NCI-H146 treated with DMSO at 0.1 percent for 48 hours (cell line): ENCODE measurements around the gene FADS1.

Experiments used
- DNase-seq: peaks from one replicate; lab custom pipeline; 2025; ENCODE audit not compliant: unreplicated experiment; lab: John Stamatoyannopoulos, UW

FADS1 gene

DNA sequence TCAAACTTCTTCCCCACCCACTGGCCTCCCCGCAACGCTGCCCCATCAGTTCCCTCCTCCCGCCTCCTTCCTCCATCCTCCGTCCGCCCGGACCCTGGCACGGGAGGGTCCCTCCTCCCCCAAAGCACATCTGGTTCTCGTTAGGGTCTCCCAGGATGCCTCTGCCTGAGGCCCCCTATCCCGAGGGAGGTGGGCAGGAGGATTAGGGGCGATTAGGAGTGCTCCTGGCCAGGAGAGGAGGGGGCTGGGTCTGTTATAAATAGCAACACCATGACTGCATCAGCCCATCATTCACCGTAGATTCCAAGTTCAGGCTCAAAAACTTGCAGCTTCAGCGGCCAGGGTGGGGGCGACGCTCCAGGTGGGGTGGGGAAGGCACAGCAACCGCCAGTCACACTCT is 54.0 kb downstream of the FADS1 start:
- no peak for DNase-seq

DNA sequence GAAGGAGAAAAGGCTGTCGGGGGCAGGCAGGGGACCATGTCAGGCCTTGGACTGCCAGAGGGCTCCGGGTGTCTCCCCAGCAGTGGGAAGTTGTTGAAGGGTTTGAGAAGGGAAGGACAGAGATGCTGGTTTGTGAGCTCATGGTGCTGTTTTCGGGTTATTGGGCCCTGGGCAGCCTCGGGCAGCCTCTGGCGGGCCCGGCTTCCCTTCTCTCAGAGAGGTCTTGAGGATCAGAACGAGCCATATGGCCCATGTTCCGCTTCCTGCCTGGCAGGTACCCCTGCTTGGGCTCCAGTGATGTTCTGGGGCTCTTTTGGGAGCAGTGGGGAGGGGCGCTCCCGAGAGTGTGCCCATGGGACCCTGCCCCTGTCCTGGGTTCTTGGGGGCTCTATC is 54.6 kb downstream of the FADS1 start:
- DNase-seq = no peak

DNA sequence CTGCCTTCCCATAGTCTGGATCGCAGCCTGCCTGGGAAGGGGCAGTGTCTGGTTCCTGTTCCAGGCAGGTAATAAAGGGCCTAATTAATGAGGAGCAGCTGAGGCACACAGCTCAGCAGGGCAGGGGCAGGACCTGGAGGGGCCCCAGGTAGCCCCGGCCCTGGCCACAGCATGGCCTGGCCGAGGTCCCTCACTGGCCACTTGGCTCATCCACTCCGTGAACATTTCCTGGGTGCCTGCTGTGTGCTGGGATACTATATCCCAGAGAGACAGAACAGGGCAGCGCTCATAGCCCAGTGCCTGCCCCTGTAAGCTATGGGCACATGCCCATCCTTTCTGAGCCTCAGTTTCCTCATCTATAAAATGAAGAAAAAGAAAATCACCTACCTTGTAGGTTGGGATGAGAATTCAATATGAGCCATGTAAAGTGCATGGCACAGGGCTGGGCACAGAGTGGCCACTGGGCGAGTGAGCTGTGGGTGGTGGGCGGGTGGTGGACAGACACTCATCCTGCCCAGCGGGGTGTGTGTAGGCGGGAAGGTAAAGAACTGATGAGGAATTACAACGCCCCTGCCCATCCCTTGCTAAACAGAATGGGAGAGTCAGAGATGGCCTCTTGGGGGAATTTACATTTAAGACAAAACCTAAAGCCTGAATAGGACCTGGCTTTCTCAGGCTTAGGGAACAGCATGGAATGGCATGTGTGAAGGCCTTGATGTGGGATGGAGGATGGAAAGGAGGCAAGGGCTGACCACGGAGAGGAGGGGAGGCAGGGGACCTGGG is 55.2 kb downstream of the FADS1 start:
- DNase-seq = no peak

DNA sequence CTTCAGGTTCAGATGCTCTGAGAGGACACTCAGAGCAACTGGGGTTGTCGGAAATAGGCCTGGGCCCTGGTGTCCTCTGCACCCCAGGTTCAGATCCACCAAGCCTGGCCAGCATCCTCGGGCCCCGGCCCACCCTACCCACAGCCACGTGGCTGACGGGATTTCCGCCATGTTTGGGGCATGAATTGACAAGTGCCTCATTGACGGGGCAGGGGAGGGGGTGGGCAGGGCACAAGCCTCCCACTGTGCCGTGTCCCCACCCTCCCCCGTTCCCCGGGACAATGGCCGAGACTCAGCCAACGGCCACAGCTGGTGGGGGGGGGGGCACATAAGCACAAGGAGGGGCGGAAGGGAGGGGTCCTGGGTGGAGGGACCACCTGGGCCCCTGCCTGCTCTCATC is 55.9 kb downstream of the FADS1 start:
- no peak for DNase-seq

DNA sequence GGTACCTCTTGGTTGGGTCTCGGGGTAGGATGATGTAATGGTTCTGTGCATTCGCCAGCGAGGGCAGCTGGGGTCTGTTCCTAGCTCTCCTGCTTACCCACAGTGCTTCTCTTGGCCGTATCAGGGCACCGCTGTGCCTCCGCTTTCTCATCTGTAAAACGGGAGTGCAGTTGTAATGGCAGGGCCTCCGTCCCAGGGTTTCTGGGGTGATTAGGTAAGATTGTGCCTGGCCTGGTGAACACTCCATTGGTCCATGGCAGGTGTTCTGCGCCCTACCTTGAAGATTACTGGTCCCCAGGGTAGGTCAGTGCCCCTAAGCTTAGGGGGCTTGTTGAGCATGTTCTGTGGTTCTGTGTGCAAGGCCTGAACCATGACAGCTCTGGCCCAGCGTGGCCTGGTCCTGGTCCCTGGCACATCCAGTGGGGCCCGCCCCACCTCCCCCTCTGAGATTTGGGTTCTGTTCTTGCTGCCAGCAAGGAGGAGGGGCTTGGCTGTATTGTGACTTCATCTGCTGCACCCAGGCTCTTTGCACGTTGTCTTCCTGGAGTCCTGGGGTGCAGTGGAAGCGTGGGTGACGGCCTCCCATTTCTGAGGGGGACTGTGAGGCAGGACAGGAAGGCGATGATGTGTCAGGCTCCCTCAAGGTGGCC is 59.5 kb downstream of the FADS1 start:
- DNase-seq = no peak

DNA sequence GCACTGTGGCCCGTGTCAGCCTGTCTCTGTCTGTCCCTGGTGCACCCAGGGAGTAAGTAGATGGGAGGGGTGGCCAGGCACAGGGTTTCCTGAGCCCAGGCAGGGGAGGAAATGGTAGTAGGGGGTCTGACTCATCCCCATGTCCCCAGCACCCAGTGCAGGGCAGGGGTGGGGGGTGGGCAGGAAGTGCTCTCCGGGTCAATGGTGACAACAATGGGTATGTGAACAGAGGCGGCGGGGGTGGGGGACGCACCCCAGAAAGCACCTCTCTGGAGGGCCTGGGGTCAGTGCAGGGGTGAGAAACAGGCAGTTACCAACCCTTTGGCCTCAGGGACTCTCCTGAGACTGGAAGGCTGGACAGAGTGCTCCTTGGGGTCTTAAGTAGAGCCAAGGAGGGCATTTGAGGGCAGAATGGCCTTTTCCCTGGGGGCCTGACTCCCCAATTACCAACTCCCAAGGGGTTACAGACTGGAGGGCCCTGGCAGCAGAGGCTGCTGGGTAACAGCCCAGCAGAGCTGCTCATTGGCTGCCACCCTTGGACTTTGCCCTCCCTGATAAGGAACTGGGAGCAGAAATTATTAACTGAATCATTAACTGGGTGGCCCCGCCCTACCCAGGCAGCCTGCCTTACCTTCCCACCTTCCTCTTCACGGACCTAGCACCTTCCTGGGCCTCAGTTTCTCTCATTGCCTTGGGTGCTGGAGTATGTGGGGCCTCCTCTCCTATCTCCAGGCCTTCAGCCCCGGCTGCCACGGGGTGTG is 60.2 kb downstream of the FADS1 start:
- DNase-seq = no peak

DNA sequence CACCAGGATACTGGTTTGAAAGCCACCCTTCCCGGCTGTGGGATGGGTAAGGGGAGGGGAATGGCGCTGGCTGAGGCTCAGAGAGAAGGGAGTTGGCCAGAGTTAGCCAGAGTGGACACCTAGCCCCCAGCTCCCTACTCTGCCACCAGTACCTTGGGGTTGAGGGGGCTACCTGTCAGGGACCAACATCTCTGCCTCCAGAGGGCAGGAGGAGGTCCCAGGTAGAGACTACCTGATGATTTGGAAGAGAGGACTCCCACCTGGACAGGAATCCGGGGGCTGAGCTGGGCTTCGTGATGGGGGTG is 60.7 kb downstream of the FADS1 start:
- DNase-seq = no peak

DNA sequence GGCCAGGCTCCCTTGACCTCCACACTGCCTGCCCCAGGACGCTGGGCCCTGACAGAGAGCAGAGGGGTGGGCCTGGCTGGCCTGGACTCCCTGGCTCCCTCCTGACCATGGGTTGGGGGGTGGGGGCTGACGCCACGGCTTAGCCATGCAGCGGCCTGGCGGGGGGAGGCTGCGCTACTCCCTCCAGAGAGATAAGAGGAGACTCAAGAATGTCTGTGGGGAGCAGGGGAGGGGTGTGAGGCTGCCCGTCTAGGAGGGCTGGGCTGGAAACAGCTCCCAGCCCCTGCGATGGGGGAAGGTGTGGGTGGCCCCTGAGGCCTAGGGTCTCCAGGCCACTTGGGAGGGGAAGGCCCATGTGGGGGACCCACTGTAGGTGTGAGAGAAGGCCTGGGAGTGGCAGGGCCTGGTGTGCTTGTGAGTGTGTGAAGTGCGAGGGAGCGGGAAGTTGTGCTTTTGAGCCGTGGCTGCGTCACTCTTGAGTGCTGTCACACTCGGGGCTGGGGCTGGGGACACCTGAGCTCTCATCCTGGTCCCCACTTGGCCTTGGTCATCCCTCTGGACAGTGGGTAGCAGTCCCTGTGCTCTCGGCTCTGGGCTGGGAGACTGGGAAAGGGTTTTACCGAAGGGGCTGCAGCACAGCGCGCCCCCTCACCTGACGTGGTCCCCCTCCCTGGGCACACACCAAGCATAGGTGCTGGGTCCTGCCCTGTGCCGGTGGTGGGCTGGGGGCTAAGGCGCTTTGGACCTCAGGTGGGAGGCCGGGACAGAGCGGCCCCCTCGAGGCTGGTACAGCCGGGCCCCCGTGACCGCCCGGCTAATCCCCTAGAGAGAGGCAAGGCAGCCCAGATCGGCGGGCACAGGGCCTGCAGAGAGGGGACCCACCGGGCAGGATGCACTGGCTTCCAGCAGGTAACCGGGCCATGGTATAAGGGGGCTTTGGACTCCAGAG is 62.0 kb downstream of the FADS1 start:
- DNase-seq = no peak

DNA sequence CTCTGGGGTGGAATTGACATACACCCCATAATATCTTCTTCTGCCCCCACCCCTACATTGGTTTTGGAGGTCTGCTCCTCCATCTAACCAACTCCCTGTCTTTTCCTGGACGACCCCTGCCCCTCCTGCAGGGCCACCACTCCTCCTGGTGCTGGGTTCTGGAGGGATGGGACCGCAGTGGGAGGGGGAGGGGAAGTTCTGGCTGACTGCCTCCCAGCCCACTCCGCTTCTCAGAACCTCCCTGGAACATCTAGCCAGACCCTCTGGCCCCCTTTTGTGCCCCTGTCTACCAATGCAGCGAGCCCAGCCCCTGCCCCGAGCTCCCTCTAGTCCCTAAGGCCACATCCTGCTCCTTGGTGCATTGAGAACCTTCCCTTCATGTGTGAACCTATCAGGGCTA is 63.1 kb downstream of the FADS1 start:
- DNase-seq = no peak

DNA sequence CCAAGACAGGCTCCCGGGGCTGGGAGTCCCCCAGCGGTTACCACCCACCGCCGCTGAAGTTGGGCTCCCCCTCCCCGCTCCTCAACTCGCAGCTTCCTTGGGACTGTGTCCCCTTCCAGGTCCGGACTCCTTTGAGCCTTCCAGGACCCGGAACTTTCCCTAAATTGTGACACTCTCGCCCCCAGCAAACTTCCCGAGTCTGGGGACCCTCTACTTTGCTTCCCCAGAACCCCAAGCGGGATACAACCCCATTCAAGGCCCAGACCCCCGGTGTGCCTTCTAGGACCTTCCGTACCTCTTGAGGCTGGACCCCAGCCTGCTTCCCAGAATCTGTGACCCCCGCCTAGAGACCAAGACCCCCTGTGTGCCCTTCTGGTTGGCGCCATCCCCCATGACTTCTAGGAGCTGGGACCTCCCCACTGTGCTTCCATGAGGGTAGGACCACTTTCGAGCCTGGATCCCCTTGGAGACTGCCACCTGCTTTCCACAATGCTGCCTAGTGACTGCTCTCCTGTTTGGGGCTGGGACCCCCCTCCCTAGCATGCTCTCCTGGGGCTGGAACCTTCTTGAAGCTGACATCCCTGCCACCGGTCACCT is 63.8 kb downstream of the FADS1 start:
- DNase-seq = no peak

DNA sequence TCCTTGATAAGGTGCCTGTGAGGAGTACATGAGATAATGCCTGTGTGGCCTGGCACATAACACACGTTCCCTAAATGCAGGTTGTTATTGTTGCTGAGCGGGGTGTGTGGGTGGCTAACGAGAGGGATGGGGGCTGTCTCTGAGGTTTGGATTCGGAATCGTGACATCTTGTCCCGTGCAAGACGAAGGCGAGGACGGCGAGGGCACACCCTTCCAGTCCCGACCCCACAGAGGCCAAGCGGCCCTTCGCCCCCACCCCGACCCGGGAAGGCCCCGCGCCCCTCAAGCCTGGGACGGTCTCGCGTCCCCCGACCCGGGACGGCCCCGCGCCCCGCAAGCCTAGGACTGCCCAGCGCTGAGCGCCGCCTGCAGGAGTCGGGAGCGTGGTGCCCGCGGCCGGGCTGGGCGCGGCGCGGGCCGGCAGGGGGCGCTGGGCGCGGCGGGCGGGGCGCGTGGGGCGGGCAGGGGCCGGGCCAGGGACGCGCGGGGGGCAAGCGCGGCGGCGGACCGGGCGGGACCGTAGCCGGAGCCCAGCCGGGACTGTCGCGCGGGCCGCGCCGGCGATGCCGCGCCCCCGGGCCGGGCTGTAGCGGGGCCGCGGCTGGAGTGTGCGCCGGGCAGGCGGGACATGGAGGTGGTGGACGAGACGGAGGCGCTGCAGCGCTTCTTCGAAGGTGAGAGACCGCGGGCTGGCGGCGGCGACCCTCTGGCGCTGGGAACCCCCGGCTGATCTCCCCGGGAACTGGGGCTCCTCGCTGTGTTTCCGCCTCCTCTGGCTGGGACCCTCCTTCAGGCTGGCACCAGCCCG is 64.5 kb downstream of the FADS1 start, which contains the start of gene MYRF:
MYRF (plus strand) TSS at position 520 of the 808 bp plus-strand sequence; CDS start at position 629, 109 bp downstream.
- DNase-seq = no peak

DNA sequence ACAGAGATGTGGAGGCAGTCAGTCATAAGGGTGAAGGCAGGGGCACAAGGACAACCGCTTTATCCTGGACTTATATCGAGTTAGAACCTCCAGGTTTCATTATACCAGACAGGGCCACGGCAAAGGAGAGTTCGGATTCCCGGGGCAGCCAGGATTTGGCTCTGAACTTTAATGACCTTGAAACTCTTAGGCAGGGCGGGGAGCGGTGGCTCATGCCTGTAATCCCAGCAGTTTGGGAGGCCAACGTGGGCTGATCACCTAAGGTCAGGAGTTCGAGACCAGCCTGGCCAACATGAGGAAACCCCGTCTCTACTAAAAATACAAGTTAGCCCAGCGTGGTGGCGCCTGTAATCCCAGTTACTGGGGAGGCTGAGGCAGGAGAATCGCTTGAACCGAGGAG is 65.4 kb downstream of the FADS1 start:
- no peak for DNase-seq

DNA sequence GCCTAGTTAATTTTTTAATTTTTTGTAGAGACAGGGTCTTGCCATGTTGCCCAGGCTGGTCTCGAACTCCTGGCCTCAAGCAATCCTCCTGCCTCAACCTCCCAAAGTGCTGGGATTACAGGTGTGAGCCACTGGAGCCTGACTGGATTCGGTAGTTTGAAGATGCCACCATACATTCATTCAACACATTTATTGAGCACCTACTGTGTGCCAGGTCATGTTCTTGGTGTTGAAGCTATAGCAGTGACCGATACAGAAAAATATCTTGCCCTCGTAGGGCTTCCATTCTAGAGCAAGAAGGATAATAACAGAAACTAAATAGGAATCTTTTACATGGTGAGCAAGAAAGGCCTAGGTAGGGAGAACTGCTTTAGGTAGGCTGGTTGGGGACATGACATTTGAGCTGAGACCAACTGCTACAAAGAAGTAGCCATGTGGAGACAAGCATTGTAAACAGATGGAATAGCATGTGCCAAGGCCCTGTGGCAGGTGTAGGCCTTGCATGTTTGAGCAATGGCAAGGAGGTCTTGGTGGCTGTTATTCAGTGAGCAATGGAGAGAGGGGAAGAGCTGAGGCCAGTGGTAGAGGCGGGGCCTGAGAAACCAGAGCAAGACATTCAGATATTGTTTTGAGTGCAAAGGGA is 66.1 kb downstream of the FADS1 start:
- DNase-seq = no peak
